ENCODE measurements around the gene RNF13. TPM values are rescaled to one million over a fixed set of nuclear protein-coding genes. Genes with fewer than 3 reads are reported as not detected.
"Not testable (repeated sequence)": the region's sequence is repeated elsewhere in the genome, so short reads cannot be mapped to it uniquely, and the experiment has no call there.

Gene RNF13
- total RNA-seq, 1 experiment from 2014 or later: 63.7 TPM

GRCh38 chr3:149833241-149833640 lies 20.2 kb downstream of the RNF13 start:
- no peak for DNase-seq (ENCODE audit: extremely low read depth, low read depth)

- DNase-seq (ENCODE audit: extremely low read depth, low read depth): not testable (repeated sequence)
These were observed 25.5 kb downstream of the RNF13 start for GRCh38 chr3:149838491-149838890.

- DNase-seq (ENCODE audit: extremely low read depth, low read depth): not testable (repeated sequence)
These were observed 26.5 kb downstream of the RNF13 start for GRCh38 chr3:149839469-149839868.

- DNase-seq (ENCODE audit: extremely low read depth, low read depth): no peak
These were observed 26.9 kb downstream of the RNF13 start for GRCh38 chr3:149839896-149840295.

GRCh38 chr3:149843502-149843901 lies 30.5 kb downstream of the RNF13 start:
- no peak for DNase-seq (ENCODE audit: extremely low read depth, low read depth)

GRCh38 chr3:149844091-149844490 lies 31.1 kb downstream of the RNF13 start:
- DNase-seq (ENCODE audit: extremely low read depth, low read depth): no peak

GRCh38 chr3:149845570-149846244 lies 32.7 kb downstream of the RNF13 start:
- no peak for DNase-seq (ENCODE audit: extremely low read depth, low read depth)

- no peak for DNase-seq (ENCODE audit: extremely low read depth, low read depth)
These were observed 35.2 kb downstream of the RNF13 start for GRCh38 chr3:149848238-149848637.

- DNase-seq (ENCODE audit: extremely low read depth, low read depth): no peak
These were observed 35.7 kb downstream of the RNF13 start for GRCh38 chr3:149848688-149849087.

GRCh38 chr3:149850787-149851584 lies 38.0 kb downstream of the RNF13 start:
- no peak for DNase-seq (ENCODE audit: extremely low read depth, low read depth)

GRCh38 chr3:149858911-149859310 lies 45.9 kb downstream of the RNF13 start:
- no peak for DNase-seq (ENCODE audit: extremely low read depth, low read depth)

GRCh38 chr3:149860881-149861280 lies 47.9 kb downstream of the RNF13 start:
- DNase-seq (ENCODE audit: extremely low read depth, low read depth): no peak

- DNase-seq (ENCODE audit: extremely low read depth, low read depth): no peak
These were observed 54.5 kb downstream of the RNF13 start for GRCh38 chr3:149867563-149867962.

GRCh38 chr3:149871855-149872254 lies 58.8 kb downstream of the RNF13 start:
- no peak for DNase-seq (ENCODE audit: extremely low read depth, low read depth)

GRCh38 chr3:149872589-149872988 lies 59.6 kb downstream of the RNF13 start:
- DNase-seq (ENCODE audit: extremely low read depth, low read depth): peak; percentile 11

- no peak for DNase-seq (ENCODE audit: extremely low read depth, low read depth)
These were observed 64.7 kb downstream of the RNF13 start for GRCh38 chr3:149877668-149878067.

GRCh38 chr3:149879872-149880271 lies 66.9 kb downstream of the RNF13 start:
- DNase-seq (ENCODE audit: extremely low read depth, low read depth): peak; percentile 43

- no peak for DNase-seq (ENCODE audit: extremely low read depth, low read depth)
These were observed 68.9 kb downstream of the RNF13 start for GRCh38 chr3:149881879-149882278.

GRCh38 chr3:149883134-149883533 lies 70.1 kb downstream of the RNF13 start:
- no peak for DNase-seq (ENCODE audit: extremely low read depth, low read depth)

- not testable (repeated sequence) for DNase-seq (ENCODE audit: extremely low read depth, low read depth)
These were observed 70.8 kb downstream of the RNF13 start for GRCh38 chr3:149883860-149884259.

- not testable (repeated sequence) for DNase-seq (ENCODE audit: extremely low read depth, low read depth)
These were observed 71.8 kb downstream of the RNF13 start for GRCh38 chr3:149884848-149885247.

GRCh38 chr3:149886957-149887356 lies 73.9 kb downstream of the RNF13 start:
- no peak for DNase-seq (ENCODE audit: extremely low read depth, low read depth)

All from NCI-H460 (cell line).